HepG2 (cell line): ENCODE data around the gene CAMSAP2. TPM values are rescaled to one million over a fixed set of nuclear protein-coding genes. Genes with fewer than 3 reads are reported as not detected.

Source experiments
- ARID4A ChIP-seq: sonication (generic); formaldehyde crosslinking; IDR thresholded peaks from 2 replicates; pipeline ENCODE4 v1.5.0; 2020; ENCODE audit warnings: mild to moderate bottlenecking, missing genetic modification reagents, borderline replicate concordance
- ERF ChIP-seq: IDR thresholded peaks from 2 replicates; pipeline ENCODE4 v1.6.1; 2018; ENCODE audit warnings: missing biosample characterization, missing genetic modification reagents
- HNF4A ChIP-seq: sonication (generic); formaldehyde crosslinking; IDR thresholded peaks from 2 replicates; pipeline ENCODE4 v1.4.0; 2020; ENCODE audit warnings: missing genetic modification reagents
- JUND ChIP-seq: sonication (generic); formaldehyde crosslinking; IDR thresholded peaks from 2 replicates; pipeline ENCODE4 v1.8.0; 2022; ENCODE audit warnings: mild to moderate bottlenecking, missing genetic modification reagents
- KLF6 ChIP-seq: IDR thresholded peaks from 2 replicates; pipeline ENCODE4 v1.8.0; 2016; ENCODE audit warnings: missing biosample characterization, missing genetic modification reagents
- MAX ChIP-seq: IDR thresholded peaks from 2 replicates; pipeline ENCODE4 v1.6.1; 2012; ENCODE audit warnings: inconsistent platforms
- MYNN ChIP-seq: sonication (generic); formaldehyde crosslinking; IDR thresholded peaks from 2 replicates; pipeline ENCODE4 v1.4.0; 2020; ENCODE audit warnings: mild to moderate bottlenecking, low read depth, missing genetic modification reagents
- NR2C2 ChIP-seq: sonication (generic); formaldehyde crosslinking; IDR thresholded peaks from 2 replicates; pipeline ENCODE4 v1.4.0; 2020; ENCODE audit warnings: missing genetic modification reagents, mild to moderate bottlenecking, moderate library complexity, borderline replicate concordance
- RAD51 ChIP-seq: fragments of 450-650 bp; IDR thresholded peaks from 2 replicates; pipeline ENCODE4 v1.6.1; 2016; ENCODE audit warnings: borderline replicate concordance
- RXRA ChIP-seq: sonication (generic); formaldehyde crosslinking; IDR thresholded peaks from 2 replicates; pipeline ENCODE4 v1.5.1; 2020; ENCODE audit warnings: missing genetic modification reagents
- SALL1 ChIP-seq: sonication (generic); formaldehyde crosslinking; IDR thresholded peaks from 2 replicates; pipeline ENCODE4 v1.8.0; 2022; ENCODE audit warnings: mild to moderate bottlenecking, missing genetic modification reagents
- SRSF1 ChIP-seq: fragments of 200-400 bp; formaldehyde crosslinking; optimal IDR thresholded peaks from 2 replicates; pipeline ENCODE3; 2017; ENCODE audit warnings: mild to moderate bottlenecking, low read depth, low read length, moderate library complexity
- STAG1 ChIP-seq: sonication (generic); formaldehyde crosslinking; IDR thresholded peaks from 2 replicates; pipeline ENCODE4 v1.4.0; 2020; ENCODE audit warnings: missing genetic modification reagents
- THAP11 ChIP-seq: IDR thresholded peaks from 2 replicates; pipeline ENCODE4 v1.6.1; 2016; ENCODE audit warnings: missing biosample characterization, missing genetic modification reagents
- ZNF12 ChIP-seq: sonication (generic); formaldehyde crosslinking; IDR thresholded peaks from 2 replicates; pipeline ENCODE4 v1.5.0; 2020; ENCODE audit warnings: missing genetic modification reagents
- ZNF225 ChIP-seq: sonication (generic); formaldehyde crosslinking; IDR thresholded peaks from 2 replicates; pipeline ENCODE4 v1.4.0; 2020; ENCODE audit warnings: mild to moderate bottlenecking, missing genetic modification reagents
- polyA plus RNA-seq, 8 experiments: library from polyadenylated mRNA; depleted of rRNA in 3 of 8; stranded (reverse) in 7 of 8; unstranded in 1 of 8; fragments of >200 nt; fragmentation: Illumina TruSeq in 4 of 8; extraction: Trizol in 4 of 8; gene quantifications; 2 replicates each; pipeline versions ENCODE4 v1.2.1 to v1.2.3, GENCODE V29; 2011 to 2016; ENCODE audit warnings: low read depth in 4 of 8, missing spikeins in 1 of 8, mixed read lengths in 1 of 8; ENCODE audit not compliant: insufficient read depth in 1 of 8
- total RNA-seq, 5 experiments: library from RNA; depleted of rRNA; stranded (reverse); fragments of >200 nt; fragmentation: Illumina TruSeq; extraction: Trizol; gene quantifications; 2 replicates each; pipeline ENCODE4 v1.2.3, GENCODE V29; 2016; ENCODE audit warnings: low read depth in 1 of 5
- TF ChIP-seq, protein P1 (sequence below): sonication (generic); formaldehyde crosslinking; IDR thresholded peaks from 2 replicates; pipeline ENCODE4 v1.4.0; 2020; ENCODE audit warnings: missing genetic modification reagents, borderline replicate concordance
- TF ChIP-seq, protein P2 (sequence below): sonication (generic); formaldehyde crosslinking; IDR thresholded peaks from 2 replicates; pipeline ENCODE4 v1.4.0; 2020; ENCODE audit warnings: mild to moderate bottlenecking, missing genetic modification reagents

The CAMSAP2 gene
- total and polyA plus RNA-seq, 2 of the 13 experiments (the other 11 are each of a cell fraction or from before 2014, with no cell fraction given): 3.4 to 8.2 TPM

DNA sequence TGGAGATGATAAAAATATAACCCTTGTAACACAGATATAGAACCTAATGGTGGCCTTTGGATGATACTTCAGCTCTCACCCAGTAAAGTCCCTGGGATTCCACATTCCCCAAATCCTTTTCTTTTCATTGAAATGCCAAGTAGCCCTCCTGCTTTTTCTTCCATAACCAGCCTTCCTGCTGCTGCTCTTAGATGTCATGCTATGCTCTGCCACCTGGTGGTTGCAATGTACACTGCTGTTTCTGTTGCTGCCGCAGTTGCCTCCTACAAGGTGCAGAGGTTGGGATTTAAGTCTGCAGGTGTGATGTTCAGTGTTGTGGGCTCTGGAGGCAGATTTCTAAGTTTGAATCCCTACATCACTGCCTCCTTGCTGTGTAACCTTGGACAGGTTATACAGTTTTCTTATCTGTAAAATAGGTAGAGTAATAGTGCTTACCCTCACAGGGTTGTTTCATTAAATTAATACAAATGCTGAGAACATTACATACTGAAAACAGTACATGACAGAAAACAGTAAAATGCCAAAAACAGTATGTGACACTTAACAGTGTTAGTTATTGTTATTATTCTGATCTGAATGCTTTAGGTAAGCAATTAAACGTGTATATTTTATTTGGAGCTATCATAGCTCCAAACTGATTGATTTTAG lies 64.3 kb downstream of the CAMSAP2 start (continued):
- TF ChIP-seq HNF4A (CRISPR knock-in tag) (no peak), MYNN (CRISPR knock-in tag) (no peak), THAP11 (CRISPR knock-in tag) (no peak), SRSF1 (no peak), KLF6 (no peak), SALL1 (CRISPR knock-in tag) (0 out of 2 replicates have a peak, but pooled peaks have one; percentile 20), ERF (CRISPR knock-in tag) (peak; percentile 60; the same call in 1 of the 2 replicates), RXRA (CRISPR knock-in tag) (no peak), NR2C2 (CRISPR knock-in tag) (no peak), STAG1 (CRISPR knock-in tag) (peak; percentile 89), JUND (CRISPR knock-in tag) (no peak), ARID4A (CRISPR knock-in tag) (no peak), ZNF225 (CRISPR knock-in tag) (no peak), ZNF12 (CRISPR knock-in tag) (no peak), RAD51 (no peak), MAX (peak; percentile 18; the same call in 1 of the 2 replicates)
- TF ChIP-seq, protein P1, sequence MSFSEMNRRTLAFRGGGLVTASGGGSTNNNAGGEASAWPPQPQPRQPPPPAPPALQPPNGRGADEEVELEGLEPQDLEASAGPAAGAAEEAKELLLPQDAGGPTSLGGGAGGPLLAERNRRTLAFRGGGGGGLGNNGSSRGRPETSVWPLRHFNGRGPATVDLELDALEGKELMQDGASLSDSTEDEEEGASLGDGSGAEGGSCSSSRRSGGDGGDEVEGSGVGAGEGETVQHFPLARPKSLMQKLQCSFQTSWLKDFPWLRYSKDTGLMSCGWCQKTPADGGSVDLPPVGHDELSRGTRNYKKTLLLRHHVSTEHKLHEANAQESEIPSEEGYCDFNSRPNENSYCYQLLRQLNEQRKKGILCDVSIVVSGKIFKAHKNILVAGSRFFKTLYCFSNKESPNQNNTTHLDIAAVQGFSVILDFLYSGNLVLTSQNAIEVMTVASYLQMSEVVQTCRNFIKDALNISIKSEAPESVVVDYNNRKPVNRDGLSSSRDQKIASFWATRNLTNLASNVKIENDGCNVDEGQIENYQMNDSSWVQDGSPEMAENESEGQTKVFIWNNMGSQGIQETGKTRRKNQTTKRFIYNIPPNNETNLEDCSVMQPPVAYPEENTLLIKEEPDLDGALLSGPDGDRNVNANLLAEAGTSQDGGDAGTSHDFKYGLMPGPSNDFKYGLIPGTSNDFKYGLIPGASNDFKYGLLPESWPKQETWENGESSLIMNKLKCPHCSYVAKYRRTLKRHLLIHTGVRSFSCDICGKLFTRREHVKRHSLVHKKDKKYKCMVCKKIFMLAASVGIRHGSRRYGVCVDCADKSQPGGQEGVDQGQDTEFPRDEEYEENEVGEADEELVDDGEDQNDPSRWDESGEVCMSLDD: no peak
- TF ChIP-seq, protein P2, sequence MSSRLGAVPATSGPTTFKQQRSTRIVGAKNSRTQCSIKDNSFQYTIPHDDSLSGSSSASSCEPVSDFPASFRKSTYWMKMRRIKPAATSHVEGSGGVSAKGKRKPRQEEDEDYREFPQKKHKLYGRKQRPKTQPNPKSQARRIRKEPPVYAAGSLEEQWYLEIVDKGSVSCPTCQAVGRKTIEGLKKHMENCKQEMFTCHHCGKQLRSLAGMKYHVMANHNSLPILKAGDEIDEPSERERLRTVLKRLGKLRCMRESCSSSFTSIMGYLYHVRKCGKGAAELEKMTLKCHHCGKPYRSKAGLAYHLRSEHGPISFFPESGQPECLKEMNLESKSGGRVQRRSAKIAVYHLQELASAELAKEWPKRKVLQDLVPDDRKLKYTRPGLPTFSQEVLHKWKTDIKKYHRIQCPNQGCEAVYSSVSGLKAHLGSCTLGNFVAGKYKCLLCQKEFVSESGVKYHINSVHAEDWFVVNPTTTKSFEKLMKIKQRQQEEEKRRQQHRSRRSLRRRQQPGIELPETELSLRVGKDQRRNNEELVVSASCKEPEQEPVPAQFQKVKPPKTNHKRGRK (CRISPR knock-in tag): no peak
